ENCODE data around the gene UCN. TPM values are rescaled to one million over a fixed set of nuclear protein-coding genes. Genes with fewer than 3 reads are reported as not detected.

The UCN gene, protein sequence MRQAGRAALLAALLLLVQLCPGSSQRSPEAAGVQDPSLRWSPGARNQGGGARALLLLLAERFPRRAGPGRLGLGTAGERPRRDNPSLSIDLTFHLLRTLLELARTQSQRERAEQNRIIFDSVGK
- 1 to 10 TPM in 5 of 6 experiments, under 1 TPM in 1; 0.88 to 4.3 (median 1.6) TPM for total RNA-seq
- long read RNA-seq: 0 reads

- intact Hi-C loops (cut with DNase I): loop anchor here in 1 of 2 donors (10.0 kb wide), 1 partner anchor 54 kb away; no protein-coding TSS in a partner anchor
- no peak for TF ChIP-seq POLR2A (IDR thresholded peaks at IDR 0.05)
- Histone ChIP-seq H3K9me3 (no peaks in the 10 kb centered on the region), H3K4me3 (no peak within 1 kb of the TSS), H3K27me3 (peaks cover 0 to 11% of the 10 kb centered on the region in 2 donors), H3K27ac (no peak within 1 kb of the TSS), H3K36me3 (no peaks in the 10 kb centered on the region), H3K4me1 (peaks cover 0 to 21% (median 0%) of the 10 kb centered on the region in 4 donors)
- DNase-seq (peak in 1 of 3 donors; percentile 56), ATAC-seq (peak in 3 of 4 donors; percentile 15 to 52 (median 28))
- 47% methylated on average over 3 of the region's 25 CpGs for WGBS (ENCODE audit: insufficient coverage, low coverage, low lambda C conversion rate, missing lambda C conversion rate)
These were observed at the start of gene UCN for GRCh38 chr2:27308359-27308881. Gene UCN, minus strand, starts transcription at chr2:27308445. Its CDS starts 550 bp downstream, at chr2:27307895.

DNA sequence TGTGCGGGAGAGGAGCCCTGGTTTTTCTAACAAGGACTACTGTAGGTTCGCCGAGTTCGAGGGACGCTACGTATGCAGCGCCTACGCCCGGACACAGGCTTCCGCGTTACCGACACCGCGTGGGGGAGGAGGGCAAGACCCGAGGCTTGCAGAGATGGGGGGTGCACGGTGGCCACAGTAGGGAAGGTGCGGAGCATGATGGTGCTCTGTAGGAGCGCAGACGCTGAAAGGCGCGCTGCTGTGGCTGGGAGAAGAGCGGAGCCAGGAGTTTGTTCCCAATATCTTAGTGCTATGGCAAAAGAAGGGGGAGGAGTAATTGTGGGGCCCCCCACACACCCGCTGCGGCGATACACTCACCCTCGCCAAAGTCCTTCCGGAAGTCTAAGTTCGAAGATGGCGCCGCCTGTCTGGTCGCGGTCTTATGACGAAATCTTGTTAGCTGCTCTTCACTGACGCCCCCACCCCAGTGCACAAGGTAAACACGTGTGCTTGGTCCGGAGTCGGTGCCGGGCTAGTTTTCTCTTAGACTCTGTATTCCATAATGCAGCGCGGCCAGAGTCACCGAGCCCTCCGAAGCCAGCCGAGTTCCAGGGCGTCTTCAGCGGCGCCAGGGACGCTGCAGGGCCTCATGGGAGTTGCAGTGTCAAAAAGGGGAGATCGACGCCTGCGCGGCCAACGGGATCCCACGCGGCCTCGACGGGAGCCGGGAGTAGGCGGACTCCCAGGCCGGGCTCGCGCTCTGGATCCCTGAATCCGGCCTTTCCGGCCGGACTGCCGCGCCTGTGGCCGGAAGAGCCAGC, 48.3 kb upstream of the UCN start, which contains the start of gene GTF3C2:
GTF3C2 (minus strand) TSS at position 383 of the 800 bp plus-strand sequence. CDS start 13,210 bp downstream, outside the sequence.
- TF ChIP-seq POLR2A (IDR thresholded peaks at IDR 0.05): no peak
- peak in 1 of 4 donors; percentile 9 for TF ChIP-seq CTCF (IDR thresholded peaks at IDR 0.05)
- 0% methylated on average over 40 of the region's 67 CpGs for WGBS (ENCODE audit: insufficient coverage, low coverage, low lambda C conversion rate, missing lambda C conversion rate)
- intact Hi-C loops (cut with DNase I): loop anchor here in 1 of 2 donors (2.0 kb wide), 1 partner anchor 14 kb away; the partner anchor contains the start of genes EIF2B4 and SNX17
- Histone ChIP-seq H3K27ac (peak within 1 kb of the TSS; percentile 75 to 88 (median 79)), H3K4me3 (peak within 1 kb of the TSS; percentile 91 to 96 (median 93)), H3K4me1 (peaks cover 0 to 36% (median 3%) of the 10 kb centered on the region in 4 donors), H3K36me3 (no peaks in the 10 kb centered on the region), H3K9me3 (no peaks in the 10 kb centered on the region), H3K27me3 (no peaks in the 10 kb centered on the region)
- ATAC-seq: peak; percentile 92 to 97 (median 94)
- DNase-seq: peak; percentile 93 to 95 (median 95)

DNA sequence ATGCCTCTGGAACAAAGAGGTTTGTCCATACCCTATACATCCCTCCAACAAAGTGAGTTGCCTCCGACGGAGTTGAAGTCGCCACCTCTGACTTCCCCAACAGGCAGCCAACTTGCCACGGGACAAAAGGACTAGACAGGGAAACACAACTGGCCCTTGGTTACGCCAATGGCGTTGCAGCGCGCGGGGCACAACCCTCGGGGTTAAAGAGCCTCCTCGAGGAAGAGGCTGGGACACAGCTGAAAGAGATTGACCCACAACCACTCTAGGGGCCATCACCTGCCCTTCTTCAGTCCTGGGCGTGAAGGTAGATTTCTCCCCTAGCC, 47.8 kb upstream of the UCN start:
- H3K4me1 ChIP-seq: peaks cover 0 to 36% (median 3%) of the 10 kb centered on the region in 4 donors
- no peaks in the 10 kb centered on the region for H3K36me3 ChIP-seq
- intact Hi-C loops (cut with DNase I): loop anchor here in 1 of 2 donors (2.0 kb wide), 1 partner anchor 15 kb away; the partner anchor contains the start of genes EIF2B4 and SNX17
- no peaks in the 10 kb centered on the region for H3K9me3 ChIP-seq
- peak overlapping the region; percentile 75 to 88 (median 79) for H3K27ac ChIP-seq
- 0% methylated on average over 11 of the region's 12 CpGs for WGBS (ENCODE audit: insufficient coverage, low coverage, low lambda C conversion rate, missing lambda C conversion rate)
- DNase-seq (peak; percentile 66 to 75 (median 71)), ATAC-seq (peak; percentile 38 to 56 (median 52))
- no peaks in the 10 kb centered on the region for H3K27me3 ChIP-seq
- TF ChIP-seq POLR2A (IDR thresholded peaks at IDR 0.05) (no peak), CTCF (IDR thresholded peaks at IDR 0.05) (no peak)
- H3K4me3 ChIP-seq: peak overlapping the region; percentile 91 to 96 (median 93)

DNA sequence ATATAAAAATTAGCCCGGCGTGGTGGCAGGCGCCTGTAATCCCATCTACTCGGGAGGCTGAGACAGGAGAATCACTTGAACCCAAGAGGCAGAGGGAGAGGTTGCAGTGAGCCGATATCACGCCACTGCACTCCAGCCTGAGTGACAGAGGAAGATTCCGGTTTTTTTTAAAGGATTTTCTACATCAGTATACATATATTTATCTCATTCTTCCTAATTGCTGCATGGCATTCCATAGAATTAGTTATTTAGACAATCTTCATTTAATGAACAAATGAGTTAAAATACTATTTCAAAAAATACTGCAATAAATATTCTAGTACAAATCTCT, 46.3 kb upstream of the UCN start:
- 92% methylated on average over 2 of the region's 7 CpGs for WGBS (ENCODE audit: insufficient coverage, low coverage, low lambda C conversion rate, missing lambda C conversion rate)
- H3K27ac ChIP-seq: no peak overlapping the region
- intact Hi-C loops (cut with DNase I): no loop called here

More for the DNA sequence above, 46.3 kb upstream of the UCN start:
- TF ChIP-seq POLR2A (IDR thresholded peaks at IDR 0.05): no peak
- no peak for TF ChIP-seq CTCF (IDR thresholded peaks at IDR 0.05)
- peaks cover 0 to 5% (median 0%) of the 10 kb centered on the region in 4 donors for H3K36me3 ChIP-seq
- no peaks in the 10 kb centered on the region for H3K9me3 ChIP-seq
- H3K4me3 ChIP-seq: no peak overlapping the region
- DNase-seq (no peak), ATAC-seq (no peak)
- peaks cover 0 to 36% (median 3%) of the 10 kb centered on the region in 4 donors for H3K4me1 ChIP-seq
- no peaks in the 10 kb centered on the region for H3K27me3 ChIP-seq

Data from right lobe of liver (tissue), 6 donors.